H9 (cell line): Measurements from ENCODE around the gene SIT1. TPM values are rescaled to one million over a fixed set of nuclear protein-coding genes. Genes with fewer than 3 reads are reported as not detected.

Experiments
- DNase-seq: peaks from one replicate; pipeline ENCODE4 v3.0.0-alpha.2; 2017
- H2AFZ ChIP-seq: one replicate; pipeline ENCODE4 v1.6.1; 2013; ENCODE audit warnings: mild to moderate bottlenecking, low read length, control low read depth, moderate library complexity
- H2AK5ac ChIP-seq: 2 replicates; pipeline ENCODE4 v1.6.1; 2013; ENCODE audit warnings: low read length, control low read depth, mixed read lengths; ENCODE audit not compliant: insufficient read length
- H2BK120ac ChIP-seq: one replicate; pipeline ENCODE4 v1.6.1; 2013; ENCODE audit warnings: low read depth, mild to moderate bottlenecking, low read length, control low read depth, inconsistent platforms; ENCODE audit not compliant: poor library complexity, severe bottlenecking
- H2BK12ac ChIP-seq: 2 replicates; pipeline ENCODE4 v1.6.1; 2013; ENCODE audit warnings: low read length, control low read depth, mixed read lengths, low read depth; ENCODE audit not compliant: insufficient read length
- H2BK15ac ChIP-seq: 2 replicates; pipeline ENCODE4 v1.6.1; 2013; ENCODE audit warnings: low read depth, low read length, control low read depth
- H2BK20ac ChIP-seq: one replicate; pipeline ENCODE4 v1.6.1; 2013; ENCODE audit warnings: low read depth, mild to moderate bottlenecking, low read length, control low read depth, inconsistent platforms; ENCODE audit not compliant: poor library complexity, severe bottlenecking
- H2BK5ac ChIP-seq: 2 replicates; pipeline ENCODE4 v1.6.1; 2013; ENCODE audit warnings: low read length, control low read depth, mixed read lengths; ENCODE audit not compliant: insufficient read length
- H3K14ac ChIP-seq: 2 replicates; pipeline ENCODE4 v1.6.1; 2013; ENCODE audit warnings: low read length, control low read depth; ENCODE audit not compliant: insufficient read depth
- H3K18ac ChIP-seq: 2 replicates; pipeline ENCODE4 v1.6.1; 2013; ENCODE audit warnings: low read depth, mild to moderate bottlenecking, mixed read lengths, low read length, control low read depth; ENCODE audit not compliant: insufficient read length
- H3K23ac ChIP-seq: 2 replicates; pipeline ENCODE4 v1.6.1; 2013; ENCODE audit warnings: low read length, control low read depth, mixed read lengths, low read depth; ENCODE audit not compliant: insufficient read length
- H3K23me2 ChIP-seq: 2 replicates; pipeline ENCODE4 v1.6.1; 2013; ENCODE audit warnings: low read depth, mild to moderate bottlenecking, mixed read lengths, low read length, control low read depth; ENCODE audit not compliant: insufficient read length, poor library complexity, severe bottlenecking
- H3K27ac ChIP-seq: 2 replicates; pipeline ENCODE4 v1.5.1; 2013; ENCODE audit warnings: low read length, control low read depth, mixed read lengths, low read depth; ENCODE audit not compliant: insufficient read length
- H3K27me3 ChIP-seq: 2 replicates; pipeline ENCODE4 v1.6.1; 2013; ENCODE audit warnings: low read length, control low read depth, inconsistent platforms; ENCODE audit not compliant: insufficient read depth
- H3K4ac ChIP-seq: 2 replicates; pipeline ENCODE4 v1.6.1; 2013; ENCODE audit warnings: low read depth, mild to moderate bottlenecking, control low read depth, inconsistent platforms, low read length, moderate library complexity
- H3K4me1 ChIP-seq: 2 replicates; pipeline ENCODE4 v1.6.1; 2013; ENCODE audit warnings: low read length, control low read depth, inconsistent platforms; ENCODE audit not compliant: insufficient read depth
- H3K4me2 ChIP-seq: 2 replicates; pipeline ENCODE4 v1.6.1; 2013; ENCODE audit warnings: low read length, control low read depth, mixed read lengths; ENCODE audit not compliant: insufficient read length, insufficient read depth
- H3K56ac ChIP-seq: 2 replicates; pipeline ENCODE4 v1.6.1; 2013; ENCODE audit warnings: low read depth, mild to moderate bottlenecking, mixed read lengths, low read length, control low read depth; ENCODE audit not compliant: insufficient read length
- H3K79me1 ChIP-seq: 2 replicates; pipeline ENCODE4 v1.6.1; 2013; ENCODE audit warnings: low read depth, mild to moderate bottlenecking, moderate library complexity, low read length, control low read depth, inconsistent platforms; ENCODE audit not compliant: insufficient read depth, poor library complexity, severe bottlenecking
- H3K79me2 ChIP-seq: 2 replicates; pipeline ENCODE4 v1.6.1; 2013; ENCODE audit warnings: low read length, control low read depth, inconsistent platforms; ENCODE audit not compliant: insufficient read depth
- H3K9ac ChIP-seq: 2 replicates; pipeline ENCODE4 v1.6.1; 2013; ENCODE audit warnings: low read length, control low read depth, mixed read lengths; ENCODE audit not compliant: insufficient read length; ENCODE audit errors: extremely low read depth
- H3K9me3 ChIP-seq: one replicate; pipeline ENCODE4 v1.6.1; 2013; ENCODE audit warnings: low read depth, low read length, inconsistent platforms; ENCODE audit not compliant: control insufficient read depth
- H3T11ph ChIP-seq: one replicate; pipeline ENCODE4 v1.6.1; 2013; ENCODE audit warnings: mild to moderate bottlenecking, low read length, control low read depth, inconsistent platforms
- H4K20me1 ChIP-seq: one replicate; pipeline ENCODE4 v1.6.1; 2013; ENCODE audit not compliant: control insufficient read depth, insufficient read length, insufficient read depth
- H4K5ac ChIP-seq: 2 replicates; pipeline ENCODE4 v1.6.1; 2013; ENCODE audit warnings: low read depth, mild to moderate bottlenecking, mixed read lengths, low read length, control low read depth; ENCODE audit not compliant: insufficient read length
- H4K8ac ChIP-seq: replicated peaks from 2 replicates; pipeline ENCODE4 v1.6.1; 2013; ENCODE audit warnings: low read length, control low read depth, mixed read lengths, low read depth; ENCODE audit not compliant: insufficient read length
- H4K91ac ChIP-seq: 2 replicates; pipeline ENCODE4 v1.6.1; 2013; ENCODE audit warnings: low read depth, mild to moderate bottlenecking, moderate library complexity, mixed read lengths, low read length, control low read depth; ENCODE audit not compliant: insufficient read length
- H3K27ac Mint-ChIP-seq, 3 experiments: 2 replicates in 2 of 3; 3 replicates in 1 of 3; pipeline ENCODE4 v1.8.0; 2020 to 2021; ENCODE audit warnings: mixed read lengths in 3 of 3, mild to moderate bottlenecking in 1 of 3, moderate library complexity in 1 of 3
- H3K27me3 Mint-ChIP-seq: 2 replicates; pipeline ENCODE4 v1.8.0; 2021; ENCODE audit warnings: low read depth, mild to moderate bottlenecking, moderate library complexity, mixed read lengths
- H3K36me3 Mint-ChIP-seq, 3 experiments: 2 replicates in 2 of 3; 3 replicates in 1 of 3; pipeline ENCODE4 v1.8.0; 2020 to 2021; ENCODE audit warnings: low read depth in 3 of 3, mixed read lengths in 3 of 3; ENCODE audit not compliant: insufficient read depth in 1 of 3
- H3K4me1 Mint-ChIP-seq, 2 experiments: 2 replicates each; pipeline ENCODE4 v1.8.0; 2020; ENCODE audit warnings: mixed read lengths in 2 of 2
- H3K4me3 Mint-ChIP-seq, 2 experiments: 2 replicates in 1 of 2; 3 replicates in 1 of 2; pipeline ENCODE4 v1.8.0; 2020 to 2021; ENCODE audit warnings: mild to moderate bottlenecking in 2 of 2, mixed read lengths in 2 of 2, moderate library complexity in 1 of 2
- H3K9me3 Mint-ChIP-seq, 2 experiments: 2 replicates in 1 of 2; 3 replicates in 1 of 2; pipeline ENCODE4 v1.8.0; 2020; ENCODE audit warnings: mild to moderate bottlenecking in 2 of 2, mixed read lengths in 2 of 2, moderate library complexity in 1 of 2
- WGBS: extraction: QIAGEN DNeasy Blood & Tissue Kit; methylation state at CpG from one replicate; pipeline ENCODE4 v1.1.7; 2013; ENCODE audit warnings: missing lambda C conversion rate, low lambda C conversion rate, mixed read lengths; ENCODE audit not compliant: insufficient read length; ENCODE audit errors: extremely low coverage; 5-methylcytosine and 5-hydroxymethylcytosine counted together
- total RNA-seq: library from RNA; stranded (reverse); gene quantifications from 2 replicates; pipeline ENCODE4 v1.2.1, GENCODE V29; 2021
- TF ChIP-seq, protein P1 (sequence below): fragments of 200-600 bp; sonication (generic); conservative IDR thresholded peaks from 3 replicates; pipeline ENCODE4 v1.8.0; 2021; ENCODE audit warnings: antibody characterized with exemption, mild to moderate bottlenecking

Gene SIT1
- total RNA-seq, 1 experiment from 2014 or later: 1.6 TPM

DNA sequence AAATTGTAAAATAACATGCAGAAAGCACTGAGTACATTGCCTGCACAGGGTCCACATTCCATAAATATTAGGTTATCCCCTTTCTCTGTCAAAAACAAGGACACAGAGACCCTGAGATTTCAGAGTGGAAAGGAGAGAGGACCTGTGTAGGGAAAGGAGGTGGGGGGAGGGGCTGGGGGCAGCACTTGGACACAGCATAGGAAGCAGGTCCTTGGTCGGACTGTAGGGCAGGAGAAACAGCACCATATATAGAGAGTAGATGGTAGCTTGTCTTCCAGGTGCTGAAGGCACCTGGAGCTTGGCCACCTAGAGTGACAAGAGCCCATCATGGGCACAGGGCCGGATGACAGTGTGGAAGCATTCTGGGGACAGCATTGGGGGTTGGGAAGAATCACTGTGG, 36.6 kb upstream of the SIT1 start:
- Histone ChIP-seq H3K27ac (no peak overlapping the region), H3K4me1 (peaks cover 3% of the 10 kb centered on the region), H3K23ac (no peak overlapping the region), H3K4me2 (no peak overlapping the region), H3K9ac (no peak overlapping the region), H2BK120ac (no peak overlapping the region), H2AFZ (no peak overlapping the region), H3K79me1 (no peaks in the 10 kb centered on the region), H2BK15ac (no peak overlapping the region), H3K18ac (no peak overlapping the region), H2AK5ac (no peak overlapping the region), H4K20me1 (no peaks in the 10 kb centered on the region), H4K5ac (no peak overlapping the region), H3K56ac (no peak overlapping the region), H4K91ac (no peak overlapping the region), H3K14ac (no peak overlapping the region), H3T11ph (no peak overlapping the region), H2BK5ac (no peak overlapping the region), H4K8ac (no peak overlapping the region), H2BK12ac (no peak overlapping the region), H2BK20ac (no peak overlapping the region), H3K79me2 (no peaks in the 10 kb centered on the region; the same call in 1 of the 2 replicates), H3K4ac (no peak overlapping the region), H3K9me3 (no peaks in the 10 kb centered on the region), H3K23me2 (peaks cover 6% of the 10 kb centered on the region), H3K27me3 (no peaks in the 10 kb centered on the region)
- TF ChIP-seq, protein P1, sequence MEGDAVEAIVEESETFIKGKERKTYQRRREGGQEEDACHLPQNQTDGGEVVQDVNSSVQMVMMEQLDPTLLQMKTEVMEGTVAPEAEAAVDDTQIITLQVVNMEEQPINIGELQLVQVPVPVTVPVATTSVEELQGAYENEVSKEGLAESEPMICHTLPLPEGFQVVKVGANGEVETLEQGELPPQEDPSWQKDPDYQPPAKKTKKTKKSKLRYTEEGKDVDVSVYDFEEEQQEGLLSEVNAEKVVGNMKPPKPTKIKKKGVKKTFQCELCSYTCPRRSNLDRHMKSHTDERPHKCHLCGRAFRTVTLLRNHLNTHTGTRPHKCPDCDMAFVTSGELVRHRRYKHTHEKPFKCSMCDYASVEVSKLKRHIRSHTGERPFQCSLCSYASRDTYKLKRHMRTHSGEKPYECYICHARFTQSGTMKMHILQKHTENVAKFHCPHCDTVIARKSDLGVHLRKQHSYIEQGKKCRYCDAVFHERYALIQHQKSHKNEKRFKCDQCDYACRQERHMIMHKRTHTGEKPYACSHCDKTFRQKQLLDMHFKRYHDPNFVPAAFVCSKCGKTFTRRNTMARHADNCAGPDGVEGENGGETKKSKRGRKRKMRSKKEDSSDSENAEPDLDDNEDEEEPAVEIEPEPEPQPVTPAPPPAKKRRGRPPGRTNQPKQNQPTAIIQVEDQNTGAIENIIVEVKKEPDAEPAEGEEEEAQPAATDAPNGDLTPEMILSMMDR: no peak
- no peaks in the 10 kb centered on the region; the same call in 1 of the 2 replicates for H3K27me3 Mint-ChIP-seq
- peaks cover 38 to 64% (median 59%) of the 10 kb centered on the region in 3 experiments for H3K36me3 Mint-ChIP-seq
- WGBS: no CpG with 5 or more reads among the region's 2 CpGs
- peaks cover 0 to 2% of the 10 kb centered on the region in 2 experiments; a peak in 2 of 5 replicates for H3K9me3 Mint-ChIP-seq
- DNase-seq: no peak
- peaks cover 27 to 30% of the 10 kb centered on the region in 2 experiments for H3K4me1 Mint-ChIP-seq
- peak overlapping the region; percentile 37 to 66; a peak in 4 of 5 replicates for H3K4me3 Mint-ChIP-seq
- H3K27ac Mint-ChIP-seq: peak overlapping the region in 1 of 3 experiments; percentile 74; a peak in 2 of 7 replicates
